ENCODE results near the gene MIER1.

- TF ChIP-seq, protein P1, sequence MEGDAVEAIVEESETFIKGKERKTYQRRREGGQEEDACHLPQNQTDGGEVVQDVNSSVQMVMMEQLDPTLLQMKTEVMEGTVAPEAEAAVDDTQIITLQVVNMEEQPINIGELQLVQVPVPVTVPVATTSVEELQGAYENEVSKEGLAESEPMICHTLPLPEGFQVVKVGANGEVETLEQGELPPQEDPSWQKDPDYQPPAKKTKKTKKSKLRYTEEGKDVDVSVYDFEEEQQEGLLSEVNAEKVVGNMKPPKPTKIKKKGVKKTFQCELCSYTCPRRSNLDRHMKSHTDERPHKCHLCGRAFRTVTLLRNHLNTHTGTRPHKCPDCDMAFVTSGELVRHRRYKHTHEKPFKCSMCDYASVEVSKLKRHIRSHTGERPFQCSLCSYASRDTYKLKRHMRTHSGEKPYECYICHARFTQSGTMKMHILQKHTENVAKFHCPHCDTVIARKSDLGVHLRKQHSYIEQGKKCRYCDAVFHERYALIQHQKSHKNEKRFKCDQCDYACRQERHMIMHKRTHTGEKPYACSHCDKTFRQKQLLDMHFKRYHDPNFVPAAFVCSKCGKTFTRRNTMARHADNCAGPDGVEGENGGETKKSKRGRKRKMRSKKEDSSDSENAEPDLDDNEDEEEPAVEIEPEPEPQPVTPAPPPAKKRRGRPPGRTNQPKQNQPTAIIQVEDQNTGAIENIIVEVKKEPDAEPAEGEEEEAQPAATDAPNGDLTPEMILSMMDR (IDR thresholded peaks at IDR 0.05), result no peak
- TF ChIP-seq POLR2AphosphoS5 (IDR thresholded peaks at IDR 0.05), result no peak
Observed at GRCh38 chr1:66919828-66920227, 5.0 kb upstream of the MIER1 start.
